ENCODE measurements around the gene PARD6G. TPM values are rescaled to one million over a fixed set of nuclear protein-coding genes. Genes with fewer than 3 reads are reported as not detected.
A peak's percentile ranks its signal among the peaks of the same experiment; 100 is the strongest.

The PARD6G gene
- total RNA-seq, 4 donors from 2014 or later = 0.40 to 3.3 (median 1.3) TPM

GRCh38 chr18:80246445-80247392 lies 595 bp downstream of the PARD6G start:
- H3K9me3 ChIP-seq = no peaks in the 10 kb centered on the region
- H3K36me3 ChIP-seq = no peaks in the 10 kb centered on the region
- H3K27ac ChIP-seq = peak overlapping the region; percentile 22 to 57 (median 40)
- H3K27me3 ChIP-seq = peaks cover 30% of the 10 kb centered on the region
- H3K4me3 ChIP-seq = peak overlapping the region; percentile 61 to 92 (median 81)
- intact Hi-C loops (cut with DNase I; ENCODE audit: low total_unique reads) (no loop called here), in situ Hi-C loops (cut with MboI; ENCODE audit: low pct_ligation_motif_present in 1 of 4, low pct_unique_long_range_greater_than_20kb in 1 of 4, low sequenced_read_pairs in 3 of 4) (no loop called here)
- DNase-seq = no peak
- WGBS, 2 donors (ENCODE audit: low coverage in 1 of 2) = 1% methylated on average over 13 of the region's 106 CpGs; no CpG with 5 or more reads in 1 of the 2 donors
- TF ChIP-seq POLR2AphosphoS5 (IDR thresholded peaks at IDR 0.05) (no peak), POLR2A (IDR thresholded peaks at IDR 0.05) (no peak), EP300 (IDR thresholded peaks at IDR 0.05; ENCODE audit: low read depth) (no peak)
- TF ChIP-seq, protein P1, sequence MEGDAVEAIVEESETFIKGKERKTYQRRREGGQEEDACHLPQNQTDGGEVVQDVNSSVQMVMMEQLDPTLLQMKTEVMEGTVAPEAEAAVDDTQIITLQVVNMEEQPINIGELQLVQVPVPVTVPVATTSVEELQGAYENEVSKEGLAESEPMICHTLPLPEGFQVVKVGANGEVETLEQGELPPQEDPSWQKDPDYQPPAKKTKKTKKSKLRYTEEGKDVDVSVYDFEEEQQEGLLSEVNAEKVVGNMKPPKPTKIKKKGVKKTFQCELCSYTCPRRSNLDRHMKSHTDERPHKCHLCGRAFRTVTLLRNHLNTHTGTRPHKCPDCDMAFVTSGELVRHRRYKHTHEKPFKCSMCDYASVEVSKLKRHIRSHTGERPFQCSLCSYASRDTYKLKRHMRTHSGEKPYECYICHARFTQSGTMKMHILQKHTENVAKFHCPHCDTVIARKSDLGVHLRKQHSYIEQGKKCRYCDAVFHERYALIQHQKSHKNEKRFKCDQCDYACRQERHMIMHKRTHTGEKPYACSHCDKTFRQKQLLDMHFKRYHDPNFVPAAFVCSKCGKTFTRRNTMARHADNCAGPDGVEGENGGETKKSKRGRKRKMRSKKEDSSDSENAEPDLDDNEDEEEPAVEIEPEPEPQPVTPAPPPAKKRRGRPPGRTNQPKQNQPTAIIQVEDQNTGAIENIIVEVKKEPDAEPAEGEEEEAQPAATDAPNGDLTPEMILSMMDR (IDR thresholded peaks at IDR 0.05) = no peak
- H3K4me1 ChIP-seq = peaks cover 0 to 17% (median 11%) of the 10 kb centered on the region in 4 donors

DNA sequence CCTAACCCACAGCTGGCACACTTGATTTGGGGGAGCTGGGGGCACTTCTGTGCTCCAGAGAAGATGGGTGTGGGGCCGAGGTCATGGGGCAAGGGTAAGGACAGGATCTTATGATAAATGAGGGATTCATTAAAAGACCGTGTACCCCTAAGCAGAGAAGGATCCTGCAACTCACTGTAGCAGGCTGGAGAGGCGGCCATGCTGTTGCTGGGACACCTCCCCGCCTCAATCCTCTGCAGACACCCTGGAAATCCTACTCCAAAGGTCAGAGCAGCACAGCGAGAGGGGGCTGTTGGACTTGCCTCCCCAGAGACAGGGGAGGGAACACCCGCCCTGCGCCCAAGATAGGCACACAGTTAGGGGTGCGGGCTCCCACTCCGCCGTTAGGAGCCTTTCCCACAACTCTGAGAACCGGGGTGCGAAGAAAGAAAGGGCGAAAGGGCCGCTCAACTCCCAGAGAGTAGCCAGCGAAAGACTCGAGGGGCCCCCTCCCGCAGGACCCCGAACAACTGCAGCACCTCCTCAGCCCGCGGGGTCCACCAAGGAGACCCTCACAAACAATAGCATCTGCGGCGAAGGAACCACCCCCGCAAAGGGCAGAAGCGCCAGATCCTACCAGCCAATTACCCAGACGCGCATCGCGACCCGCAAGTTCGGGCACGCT lies 1.4 kb downstream of the PARD6G start:
- no peak for TF ChIP-seq POLR2A (IDR thresholded peaks at IDR 0.05)
- no peak for TF ChIP-seq POLR2AphosphoS5 (IDR thresholded peaks at IDR 0.05)
- TF ChIP-seq, protein P1 (IDR thresholded peaks at IDR 0.05) = no peak
- no peak for TF ChIP-seq EP300 (IDR thresholded peaks at IDR 0.05; ENCODE audit: low read depth)
- Histone ChIP-seq H3K27me3 (peaks cover 30% of the 10 kb centered on the region), H3K36me3 (no peaks in the 10 kb centered on the region), H3K27ac (peak overlapping the region in 1 of 4 donors; percentile 1), H3K4me3 (peak overlapping the region; percentile 61 to 92 (median 81)), H3K9me3 (no peaks in the 10 kb centered on the region), H3K4me1 (peaks cover 0 to 17% (median 11%) of the 10 kb centered on the region in 4 donors)
- WGBS, 2 donors (ENCODE audit: low coverage in 1 of 2) = 35% methylated on average over 31 of the region's 31 CpGs; no CpG with 5 or more reads in 1 of the 2 donors
- intact Hi-C loops (cut with DNase I; ENCODE audit: low total_unique reads) = no loop called here
- DNase-seq = no peak
- in situ Hi-C loops (cut with MboI; ENCODE audit: low pct_ligation_motif_present in 1 of 4, low pct_unique_long_range_greater_than_20kb in 1 of 4, low sequenced_read_pairs in 3 of 4) = no loop called here

DNA sequence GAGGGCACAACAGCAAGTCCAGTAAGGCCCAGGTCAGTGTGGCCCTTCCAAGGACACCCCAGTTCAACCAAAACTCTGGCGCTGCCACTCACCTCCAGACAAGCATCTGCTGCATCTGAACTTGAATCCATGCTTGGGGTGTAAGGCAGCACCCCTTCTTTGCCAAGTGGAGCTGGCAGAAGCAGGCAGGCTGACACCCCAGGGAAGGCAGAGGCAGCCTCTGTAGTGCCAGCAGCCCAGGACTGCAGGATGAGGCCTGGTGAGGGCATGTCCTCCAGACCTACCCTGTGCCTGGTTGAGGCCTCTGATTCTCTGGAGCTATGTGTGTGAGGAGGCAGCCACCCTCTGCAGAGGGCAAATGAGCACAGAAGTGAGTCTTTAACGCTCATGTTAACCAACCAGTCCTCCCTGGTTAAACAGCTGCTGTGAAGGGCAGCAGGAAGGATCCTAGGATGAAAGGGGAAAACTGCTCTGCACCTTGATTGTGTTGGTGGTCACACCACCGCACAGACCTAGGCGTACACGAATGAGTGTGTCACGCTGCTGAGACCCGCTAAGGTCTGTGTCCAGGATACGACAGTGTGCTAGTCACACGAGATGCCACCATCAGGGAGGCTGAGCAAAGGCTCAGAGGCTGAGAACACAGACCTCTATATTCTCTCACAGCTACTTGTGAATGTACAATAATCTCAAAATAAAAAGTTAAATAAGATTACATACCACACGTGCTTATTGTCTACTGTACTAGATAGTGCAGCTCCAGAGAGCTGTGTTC lies 2.2 kb downstream of the PARD6G start:
- Histone ChIP-seq H3K27ac (no peak overlapping the region), H3K9me3 (no peaks in the 10 kb centered on the region), H3K36me3 (no peaks in the 10 kb centered on the region), H3K4me1 (peaks cover 0 to 17% (median 11%) of the 10 kb centered on the region in 4 donors), H3K27me3 (peaks cover 30% of the 10 kb centered on the region), H3K4me3 (no peak overlapping the region)
- TF ChIP-seq EP300 (IDR thresholded peaks at IDR 0.05; ENCODE audit: low read depth) (no peak), POLR2A (IDR thresholded peaks at IDR 0.05) (no peak), POLR2AphosphoS5 (IDR thresholded peaks at IDR 0.05) (no peak)
- TF ChIP-seq, protein P1 (IDR thresholded peaks at IDR 0.05) = no peak
- in situ Hi-C loops (cut with MboI; ENCODE audit: low pct_ligation_motif_present in 1 of 4, low pct_unique_long_range_greater_than_20kb in 1 of 4, low sequenced_read_pairs in 3 of 4) (no loop called here), intact Hi-C loops (cut with DNase I; ENCODE audit: low total_unique reads) (no loop called here)
- WGBS, 2 donors (ENCODE audit: low coverage in 1 of 2) = 20 to 85% methylated on average over 1 to 10 of the region's 10 CpGs
- DNase-seq = no peak
